DOHH2 (cell line): ENCODE results near the gene HSPB3.

Source experiments
- H3F3A ChIP-seq: fragments of 200-600 bp; sonication (generic), shearing (Covaris generic); 2 replicates; pipeline ENCODE4 v1.6.0; 2016; ENCODE audit warnings: antibody characterized with exemption, mild to moderate bottlenecking; ENCODE audit not compliant: control insufficient read depth, insufficient read depth
- H3K27ac ChIP-seq: fragments of 200-600 bp; sonication (generic); 2 replicates; pipeline ENCODE4 v1.5.1; 2014; ENCODE audit warnings: low read depth, mild to moderate bottlenecking, low read length, moderate library complexity
- H3K27me3 ChIP-seq: fragments of 200-600 bp; sonication (generic); 2 replicates; pipeline ENCODE4 v1.6.1; 2014; ENCODE audit warnings: mild to moderate bottlenecking, low read length, mixed read lengths; ENCODE audit not compliant: control insufficient read depth
- H3K36me3 ChIP-seq: fragments of 200-600 bp; sonication (generic); 2 replicates; pipeline ENCODE4 v1.6.1; 2014; ENCODE audit warnings: mild to moderate bottlenecking, low read length, moderate library complexity, mixed read lengths; ENCODE audit not compliant: control insufficient read depth
- H3K4me1 ChIP-seq: fragments of 200-600 bp; sonication (generic); 2 replicates; pipeline ENCODE4 v1.6.1; 2014; ENCODE audit warnings: mild to moderate bottlenecking, low read length, mixed read lengths; ENCODE audit not compliant: control insufficient read depth
- H3K4me2 ChIP-seq: fragments of 200-600 bp; sonication (generic); 2 replicates; pipeline ENCODE4 v1.6.0; 2014; ENCODE audit warnings: mild to moderate bottlenecking, low read length, moderate library complexity
- H3K4me3 ChIP-seq: fragments of 200-600 bp; sonication (generic); 2 replicates; pipeline ENCODE4 v1.5.1; 2014; ENCODE audit warnings: mild to moderate bottlenecking, low read length, mixed read lengths
- H3K79me2 ChIP-seq: fragments of 200-600 bp; sonication (generic); 2 replicates; pipeline ENCODE4 v1.6.1; 2014; ENCODE audit warnings: mild to moderate bottlenecking, low read length, mixed read lengths; ENCODE audit not compliant: control insufficient read depth
- H3K9me2 ChIP-seq: fragments of 200-600 bp; sonication (generic); replicated peaks from 2 replicates; pipeline ENCODE4 v1.6.1; 2014; ENCODE audit warnings: mild to moderate bottlenecking, low read length, mixed read lengths; ENCODE audit not compliant: control insufficient read depth
- H3K9me3 ChIP-seq: fragments of 200-600 bp; sonication (generic); 2 replicates; pipeline ENCODE4 v1.6.1; 2014; ENCODE audit warnings: antibody characterized with exemption, low read length, mixed read lengths; ENCODE audit not compliant: control insufficient read depth, insufficient read depth
- H4K20me1 ChIP-seq: fragments of 200-600 bp; sonication (generic); 2 replicates; pipeline ENCODE4 v1.6.0; 2014; ENCODE audit warnings: low read depth, mild to moderate bottlenecking, antibody characterized with exemption, low read length, moderate library complexity; ENCODE audit not compliant: control insufficient read depth, insufficient read depth
- EZH2phosphoT487 ChIP-seq: fragments of 200-600 bp; sonication (generic); IDR thresholded peaks from 2 replicates; pipeline ENCODE4 v1.6.1; 2017; ENCODE audit warnings: borderline replicate concordance, mild to moderate bottlenecking, antibody characterized with exemption, low read length, moderate library complexity, mixed read lengths
- TF ChIP-seq, protein P1 (sequence below): fragments of 200-600 bp; sonication (generic); IDR thresholded peaks from one replicate; pipeline ENCODE4 v1.5.1; 2014; ENCODE audit warnings: antibody characterized with exemption, mild to moderate bottlenecking, low read depth, low read length; ENCODE audit not compliant: poor library complexity, severe bottlenecking

The HSPB3 gene, protein sequence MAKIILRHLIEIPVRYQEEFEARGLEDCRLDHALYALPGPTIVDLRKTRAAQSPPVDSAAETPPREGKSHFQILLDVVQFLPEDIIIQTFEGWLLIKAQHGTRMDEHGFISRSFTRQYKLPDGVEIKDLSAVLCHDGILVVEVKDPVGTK

DNA sequence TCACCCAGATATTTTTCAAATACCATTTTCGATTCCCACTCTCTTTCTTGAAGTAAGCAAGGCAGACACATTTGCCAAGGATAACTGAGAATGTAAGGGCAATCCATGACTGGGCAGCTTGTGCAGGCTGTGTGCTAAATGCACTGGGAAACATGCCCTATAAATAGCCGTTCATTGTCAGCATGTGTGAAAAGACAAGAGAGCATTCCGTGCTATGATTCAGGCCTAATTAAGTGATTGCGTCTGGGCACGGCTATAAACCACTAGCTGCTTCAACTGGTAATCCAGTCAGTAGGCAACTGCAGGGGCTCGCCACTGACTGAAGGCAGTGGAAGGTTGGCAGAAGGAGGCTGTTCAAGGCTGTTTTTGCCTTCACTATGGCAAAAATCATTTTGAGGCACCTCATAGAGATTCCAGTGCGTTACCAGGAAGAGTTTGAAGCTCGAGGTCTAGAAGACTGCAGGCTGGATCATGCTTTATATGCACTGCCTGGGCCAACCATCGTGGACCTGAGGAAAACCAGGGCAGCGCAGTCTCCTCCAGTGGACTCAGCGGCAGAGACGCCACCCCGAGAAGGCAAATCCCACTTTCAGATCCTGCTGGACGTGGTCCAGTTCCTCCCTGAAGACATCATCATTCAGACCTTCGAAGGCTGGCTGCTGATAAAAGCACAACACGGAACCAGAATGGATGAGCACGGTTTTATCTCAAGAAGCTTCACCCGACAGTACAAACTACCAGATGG, at the start of gene HSPB3:
TSS of gene HSPB3 (plus strand) at position 287 of the 745 bp plus-strand sequence. CDS start at position 378, 91 bp downstream.
- no peaks in the 10 kb centered on the region for H4K20me1 ChIP-seq
- no peak within 1 kb of the TSS for H3K27ac ChIP-seq
- no peak within 1 kb of the TSS for H3K4me2 ChIP-seq
- H3K36me3 ChIP-seq, result no peaks in the 10 kb centered on the region
- H3K27me3 ChIP-seq, result peaks cover 5% of the 10 kb centered on the region; the same call in 1 of the 2 replicates
- no peaks in the 10 kb centered on the region for H3K9me3 ChIP-seq
- H3K4me3 ChIP-seq, result no peak within 1 kb of the TSS
- no peak for TF ChIP-seq EZH2phosphoT487
- TF ChIP-seq, protein P1, sequence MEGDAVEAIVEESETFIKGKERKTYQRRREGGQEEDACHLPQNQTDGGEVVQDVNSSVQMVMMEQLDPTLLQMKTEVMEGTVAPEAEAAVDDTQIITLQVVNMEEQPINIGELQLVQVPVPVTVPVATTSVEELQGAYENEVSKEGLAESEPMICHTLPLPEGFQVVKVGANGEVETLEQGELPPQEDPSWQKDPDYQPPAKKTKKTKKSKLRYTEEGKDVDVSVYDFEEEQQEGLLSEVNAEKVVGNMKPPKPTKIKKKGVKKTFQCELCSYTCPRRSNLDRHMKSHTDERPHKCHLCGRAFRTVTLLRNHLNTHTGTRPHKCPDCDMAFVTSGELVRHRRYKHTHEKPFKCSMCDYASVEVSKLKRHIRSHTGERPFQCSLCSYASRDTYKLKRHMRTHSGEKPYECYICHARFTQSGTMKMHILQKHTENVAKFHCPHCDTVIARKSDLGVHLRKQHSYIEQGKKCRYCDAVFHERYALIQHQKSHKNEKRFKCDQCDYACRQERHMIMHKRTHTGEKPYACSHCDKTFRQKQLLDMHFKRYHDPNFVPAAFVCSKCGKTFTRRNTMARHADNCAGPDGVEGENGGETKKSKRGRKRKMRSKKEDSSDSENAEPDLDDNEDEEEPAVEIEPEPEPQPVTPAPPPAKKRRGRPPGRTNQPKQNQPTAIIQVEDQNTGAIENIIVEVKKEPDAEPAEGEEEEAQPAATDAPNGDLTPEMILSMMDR, result no peak
- no peaks in the 10 kb centered on the region for H3K9me2 ChIP-seq
- H3K79me2 ChIP-seq, result no peaks in the 10 kb centered on the region
- H3K4me1 ChIP-seq, result no peaks in the 10 kb centered on the region
- H3F3A ChIP-seq, result no peaks in the 10 kb centered on the region

DNA sequence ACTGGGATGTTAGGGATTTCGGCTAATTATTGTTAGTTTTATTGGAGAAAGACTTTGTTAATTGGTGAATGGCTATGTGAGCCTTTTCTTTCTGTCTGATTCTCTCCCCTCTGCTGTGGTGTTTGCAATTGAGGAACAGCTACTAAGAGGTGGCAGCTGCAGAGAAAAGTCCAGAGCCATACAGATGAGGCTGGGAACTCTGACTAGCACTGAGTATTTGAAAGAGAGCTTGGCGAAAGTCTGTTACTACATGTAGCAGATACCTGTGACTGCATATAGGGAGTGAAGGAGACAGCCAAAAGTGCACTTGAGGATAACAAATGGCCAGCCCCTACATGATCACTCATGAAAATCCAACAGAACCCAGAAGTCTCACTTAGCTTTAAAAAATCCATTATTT, 44.3 kb upstream of the HSPB3 start:
- no peak overlapping the region for H3K27ac ChIP-seq
- H4K20me1 ChIP-seq, result no peaks in the 10 kb centered on the region
- no peaks in the 10 kb centered on the region for H3K79me2 ChIP-seq
- H3K4me1 ChIP-seq, result no peaks in the 10 kb centered on the region
- H3K4me3 ChIP-seq, result no peak overlapping the region
- no peaks in the 10 kb centered on the region for H3F3A ChIP-seq
- no peaks in the 10 kb centered on the region for H3K36me3 ChIP-seq
- 0 out of 2 replicates have a peak, but pooled peaks cover 3% of the 10 kb centered on the region for H3K27me3 ChIP-seq
- no peak overlapping the region for H3K4me2 ChIP-seq
- no peaks in the 10 kb centered on the region for H3K9me3 ChIP-seq
- no peaks in the 10 kb centered on the region for H3K9me2 ChIP-seq
- TF ChIP-seq EZH2phosphoT487, result no peak
- TF ChIP-seq, protein P1, result no peak

DNA sequence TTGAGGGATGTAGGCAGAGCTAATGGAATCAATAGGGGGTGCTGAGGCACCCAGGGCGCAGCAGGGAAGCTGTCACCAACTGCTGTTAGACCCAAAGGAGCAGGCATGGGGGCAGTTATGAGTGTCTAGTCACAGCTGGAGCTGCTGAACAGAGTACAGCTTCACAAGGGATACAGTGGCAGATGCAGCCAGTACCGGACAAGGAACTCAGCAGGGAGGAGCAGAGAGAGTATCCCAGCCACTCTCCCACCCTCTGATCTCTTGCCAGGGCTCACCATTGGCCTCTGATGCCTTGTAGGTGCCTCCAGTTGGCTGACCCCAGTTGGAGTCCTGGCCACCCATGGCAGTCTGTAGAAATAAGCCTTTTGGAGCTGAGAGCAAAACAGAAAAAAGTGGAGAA, 42.6 kb upstream of the HSPB3 start:
- 0 out of 2 replicates have a peak, but pooled peaks cover 3% of the 10 kb centered on the region for H3K27me3 ChIP-seq
- H3K4me3 ChIP-seq, result no peak overlapping the region
- H3K36me3 ChIP-seq, result no peaks in the 10 kb centered on the region

More for the DNA sequence above, 42.6 kb upstream of the HSPB3 start:
- no peak for TF ChIP-seq EZH2phosphoT487
- TF ChIP-seq, protein P1, result no peak
- H3K4me1 ChIP-seq, result no peaks in the 10 kb centered on the region
- no peaks in the 10 kb centered on the region for H3K9me2 ChIP-seq
- H4K20me1 ChIP-seq, result no peaks in the 10 kb centered on the region
- no peaks in the 10 kb centered on the region for H3K9me3 ChIP-seq
- no peaks in the 10 kb centered on the region for H3K79me2 ChIP-seq
- H3K27ac ChIP-seq, result no peak overlapping the region
- H3K4me2 ChIP-seq, result no peak overlapping the region
- no peaks in the 10 kb centered on the region for H3F3A ChIP-seq
